ENCODE data around the gene ZGRF1.
A peak's percentile ranks its signal among the peaks of the same experiment; 100 is the strongest.
"Not testable (repeated sequence)": the region's sequence is repeated elsewhere in the genome, so short reads cannot be mapped to it uniquely, and the experiment has no call there.

The ZGRF1 gene

DNA sequence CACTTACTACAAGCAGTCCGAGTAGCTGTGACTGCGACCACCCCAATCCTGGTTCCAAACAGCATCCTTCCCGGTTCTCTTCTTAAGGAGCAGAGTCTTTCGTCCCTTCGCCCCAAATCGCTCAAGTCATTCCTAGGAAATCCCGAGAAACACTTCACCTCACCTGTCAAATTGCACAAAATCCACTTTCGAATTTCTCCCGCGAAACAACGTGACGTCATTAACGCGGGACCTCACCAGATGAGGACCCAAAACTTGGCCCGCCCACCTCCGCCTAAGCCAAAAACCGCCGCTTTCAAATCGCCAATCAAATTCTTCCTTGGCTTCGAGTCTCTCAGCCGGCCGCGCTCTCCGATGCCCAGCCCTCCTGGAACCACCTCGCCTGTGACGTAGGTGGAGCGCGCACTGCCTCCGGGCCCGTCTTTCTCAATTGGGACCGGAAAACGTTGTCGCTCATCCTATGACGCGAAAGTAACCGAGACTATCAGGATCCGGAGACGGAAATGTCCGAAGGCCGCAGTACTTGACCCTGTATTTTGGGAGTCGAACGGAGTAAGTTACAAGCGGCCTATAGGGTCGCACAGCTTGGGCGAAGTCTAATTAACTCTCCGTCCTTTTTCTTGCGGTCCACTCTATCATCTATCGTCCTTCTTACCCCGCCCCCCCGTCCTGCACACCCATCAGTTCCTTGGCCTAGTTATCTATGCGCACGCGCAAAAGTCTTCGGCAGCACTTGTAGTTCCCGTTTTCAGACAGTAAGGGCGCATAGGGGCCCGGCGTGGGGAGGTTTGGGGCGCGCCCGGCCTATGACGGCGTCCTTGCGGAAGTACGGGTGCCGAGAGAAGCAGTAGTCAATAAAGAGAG lies at the start of gene ZGRF1, which contains the start of gene LARP7:
TSS of gene ZGRF1 (minus strand) at position 222 of the 864 bp plus-strand sequence. CDS start 3,733 bp downstream, outside the sequence.
TSS of gene LARP7 (plus strand) at position 456 of the 864 bp plus-strand sequence. CDS start 7,527 bp downstream, outside the sequence.
- H3K4me1 ChIP-seq (ENCODE audit: control insufficient read depth in 1 of 2, insufficient read depth in 2 of 2, low read length in 2 of 2), result peaks cover 6 to 28% of the 10 kb centered on the region in 2 donors
- peak within 1 kb of the TSS; percentile 72 to 93 for H3K4me3 ChIP-seq (ENCODE audit: low read depth in 1 of 2, low read length in 2 of 2)
- H3K36me3 ChIP-seq (ENCODE audit: control insufficient read depth in 1 of 2, insufficient read depth in 2 of 2, low read length in 2 of 2), result peaks cover 3% of the 10 kb centered on the region in 2 donors
- H3K27me3 ChIP-seq (ENCODE audit: low read depth, low read length), result no peaks in the 10 kb centered on the region
- H3K9me3 ChIP-seq (ENCODE audit: control insufficient read depth in 1 of 2, low read length in 2 of 2), result no peaks in the 10 kb centered on the region
- peak within 1 kb of the TSS; percentile 99 for H3K27ac ChIP-seq (ENCODE audit: low read length)

GRCh38 chr4:112680996-112681395 lies 44.3 kb upstream of the ZGRF1 start:
- Histone ChIP-seq H3K9me3 (ENCODE audit: control insufficient read depth in 1 of 2, low read length in 2 of 2) (no peaks in the 10 kb centered on the region), H3K36me3 (ENCODE audit: control insufficient read depth in 1 of 2, insufficient read depth in 2 of 2, low read length in 2 of 2) (no peaks in the 10 kb centered on the region), H3K27me3 (ENCODE audit: low read depth, low read length) (no peaks in the 10 kb centered on the region), H3K27ac (ENCODE audit: low read length) (no peak overlapping the region), H3K4me3 (ENCODE audit: low read depth in 1 of 2, low read length in 2 of 2) (no peak overlapping the region), H3K4me1 (ENCODE audit: control insufficient read depth in 1 of 2, insufficient read depth in 2 of 2, low read length in 2 of 2) (no peaks in the 10 kb centered on the region)

DNA sequence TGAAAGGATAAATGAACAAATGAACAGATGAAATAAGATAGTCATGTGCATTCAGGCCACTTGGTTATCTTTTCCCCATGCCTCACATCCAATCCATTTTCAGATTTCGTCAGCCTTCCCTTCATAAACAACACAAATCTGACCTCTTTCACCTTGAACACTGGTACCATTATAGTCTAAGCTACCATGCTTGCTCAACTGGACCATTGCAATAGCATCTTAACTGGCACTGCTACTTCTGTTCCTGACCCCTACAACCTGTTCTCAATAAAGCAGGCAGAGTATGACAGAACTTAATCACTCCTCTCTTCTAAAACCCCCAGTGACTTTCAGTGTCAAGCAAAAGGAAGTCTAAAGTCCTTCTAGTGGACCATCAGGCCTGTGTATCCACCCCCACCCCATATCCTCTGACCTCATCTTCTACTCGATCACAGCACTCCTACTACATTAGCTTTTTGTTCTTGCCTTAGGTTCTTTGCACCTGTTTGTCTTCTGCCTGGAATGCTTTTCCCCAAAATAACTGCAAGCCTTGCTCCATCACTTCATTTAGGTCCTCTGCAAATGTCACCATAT lies 40.9 kb upstream of the ZGRF1 start:
- no peak overlapping the region for H3K4me3 ChIP-seq (ENCODE audit: low read depth in 1 of 2, low read length in 2 of 2)
- no peaks in the 10 kb centered on the region for H3K4me1 ChIP-seq (ENCODE audit: control insufficient read depth in 1 of 2, insufficient read depth in 2 of 2, low read length in 2 of 2)
- no peaks in the 10 kb centered on the region for H3K27me3 ChIP-seq (ENCODE audit: low read depth, low read length)
- H3K9me3 ChIP-seq (ENCODE audit: control insufficient read depth in 1 of 2, low read length in 2 of 2), result no peaks in the 10 kb centered on the region
- no peaks in the 10 kb centered on the region for H3K36me3 ChIP-seq (ENCODE audit: control insufficient read depth in 1 of 2, insufficient read depth in 2 of 2, low read length in 2 of 2)
- no peak overlapping the region for H3K27ac ChIP-seq (ENCODE audit: low read length)

GRCh38 chr4:112674376-112674775 lies 37.7 kb upstream of the ZGRF1 start:
- H3K4me3 ChIP-seq (ENCODE audit: low read depth in 1 of 2, low read length in 2 of 2), result no peak overlapping the region
- no peaks in the 10 kb centered on the region for H3K9me3 ChIP-seq (ENCODE audit: control insufficient read depth in 1 of 2, low read length in 2 of 2)
- H3K27ac ChIP-seq (ENCODE audit: low read length), result no peak overlapping the region
- no peaks in the 10 kb centered on the region for H3K36me3 ChIP-seq (ENCODE audit: control insufficient read depth in 1 of 2, insufficient read depth in 2 of 2, low read length in 2 of 2)
- no peaks in the 10 kb centered on the region for H3K27me3 ChIP-seq (ENCODE audit: low read depth, low read length)
- H3K4me1 ChIP-seq (ENCODE audit: control insufficient read depth in 1 of 2, insufficient read depth in 2 of 2, low read length in 2 of 2), result no peaks in the 10 kb centered on the region

DNA sequence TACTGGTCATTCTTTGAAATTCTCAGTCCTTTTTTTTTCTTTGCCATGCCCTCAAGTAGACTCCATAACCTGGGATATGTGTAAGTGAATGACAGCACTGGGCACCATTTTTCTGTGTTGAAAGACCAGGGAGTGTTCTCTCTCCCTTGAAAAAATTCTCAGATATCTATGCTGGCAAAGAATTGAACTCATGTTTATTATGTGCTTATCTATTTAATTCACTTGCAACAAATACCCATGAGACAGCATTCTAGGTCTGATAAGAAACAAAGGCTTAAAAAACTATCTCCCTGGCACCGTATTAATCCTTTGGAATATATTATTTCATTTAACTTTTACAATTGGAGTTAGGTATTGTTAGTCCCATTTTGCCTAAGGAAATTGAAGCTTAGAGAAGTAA lies 37.0 kb upstream of the ZGRF1 start:
- Histone ChIP-seq H3K27me3 (ENCODE audit: low read depth, low read length) (no peaks in the 10 kb centered on the region), H3K36me3 (ENCODE audit: control insufficient read depth in 1 of 2, insufficient read depth in 2 of 2, low read length in 2 of 2) (no peaks in the 10 kb centered on the region), H3K4me3 (ENCODE audit: low read depth in 1 of 2, low read length in 2 of 2) (no peak overlapping the region), H3K9me3 (ENCODE audit: control insufficient read depth in 1 of 2, low read length in 2 of 2) (no peaks in the 10 kb centered on the region), H3K4me1 (ENCODE audit: control insufficient read depth in 1 of 2, insufficient read depth in 2 of 2, low read length in 2 of 2) (no peaks in the 10 kb centered on the region), H3K27ac (ENCODE audit: low read length) (no peak overlapping the region)

GRCh38 chr4:112673076-112673475 lies 36.4 kb upstream of the ZGRF1 start:
- no peaks in the 10 kb centered on the region for H3K27me3 ChIP-seq (ENCODE audit: low read depth, low read length)
- no peaks in the 10 kb centered on the region for H3K36me3 ChIP-seq (ENCODE audit: control insufficient read depth in 1 of 2, insufficient read depth in 2 of 2, low read length in 2 of 2)
- no peaks in the 10 kb centered on the region for H3K9me3 ChIP-seq (ENCODE audit: control insufficient read depth in 1 of 2, low read length in 2 of 2)
- H3K4me1 ChIP-seq (ENCODE audit: control insufficient read depth in 1 of 2, insufficient read depth in 2 of 2, low read length in 2 of 2), result no peaks in the 10 kb centered on the region
- no peak overlapping the region for H3K27ac ChIP-seq (ENCODE audit: low read length)
- H3K4me3 ChIP-seq (ENCODE audit: low read depth in 1 of 2, low read length in 2 of 2), result no peak overlapping the region

DNA sequence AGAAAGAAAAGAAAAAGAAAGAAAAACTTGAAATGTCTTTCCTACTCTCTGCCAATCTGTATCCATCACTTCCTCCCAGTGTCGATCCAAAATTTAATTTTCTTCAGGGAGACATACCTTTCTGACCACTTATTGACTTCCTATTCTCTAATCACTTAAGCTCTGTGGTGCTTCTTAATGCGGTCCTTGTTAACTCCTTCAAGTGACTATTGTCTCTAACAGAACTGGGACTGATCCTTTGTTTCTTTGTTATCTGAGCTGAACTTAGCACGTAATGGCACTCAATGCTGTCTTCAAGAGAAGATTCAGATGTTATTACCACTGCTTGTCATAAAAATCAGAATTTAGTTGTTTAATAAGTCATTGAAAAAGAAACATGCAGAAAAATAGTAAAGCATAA lies 31.4 kb upstream of the ZGRF1 start:
- Histone ChIP-seq H3K27ac (ENCODE audit: low read length) (no peak overlapping the region), H3K9me3 (ENCODE audit: control insufficient read depth in 1 of 2, low read length in 2 of 2) (no peaks in the 10 kb centered on the region), H3K27me3 (ENCODE audit: low read depth, low read length) (no peaks in the 10 kb centered on the region), H3K36me3 (ENCODE audit: control insufficient read depth in 1 of 2, insufficient read depth in 2 of 2, low read length in 2 of 2) (no peaks in the 10 kb centered on the region), H3K4me3 (ENCODE audit: low read depth in 1 of 2, low read length in 2 of 2) (no peak overlapping the region), H3K4me1 (ENCODE audit: control insufficient read depth in 1 of 2, insufficient read depth in 2 of 2, low read length in 2 of 2) (no peaks in the 10 kb centered on the region)

- no peaks in the 10 kb centered on the region for H3K4me1 ChIP-seq (ENCODE audit: control insufficient read depth in 1 of 2, insufficient read depth in 2 of 2, low read length in 2 of 2)
- H3K4me3 ChIP-seq (ENCODE audit: low read depth in 1 of 2, low read length in 2 of 2), result no peak overlapping the region
- no peaks in the 10 kb centered on the region for H3K36me3 ChIP-seq (ENCODE audit: control insufficient read depth in 1 of 2, insufficient read depth in 2 of 2, low read length in 2 of 2)
- no peaks in the 10 kb centered on the region for H3K9me3 ChIP-seq (ENCODE audit: control insufficient read depth in 1 of 2, low read length in 2 of 2)
- H3K27ac ChIP-seq (ENCODE audit: low read length), result no peak overlapping the region
- no peaks in the 10 kb centered on the region for H3K27me3 ChIP-seq (ENCODE audit: low read depth, low read length)
Measured at GRCh38 chr4:112664611-112665010, 27.9 kb upstream of the ZGRF1 start.

GRCh38 chr4:112656115-112656514 lies 19.4 kb upstream of the ZGRF1 start:
- H3K4me1 ChIP-seq (ENCODE audit: control insufficient read depth in 1 of 2, insufficient read depth in 2 of 2, low read length in 2 of 2); H3K9me3 ChIP-seq (ENCODE audit: control insufficient read depth in 1 of 2, low read length in 2 of 2); H3K4me3 ChIP-seq (ENCODE audit: low read depth in 1 of 2, low read length in 2 of 2); H3K27me3 ChIP-seq (ENCODE audit: low read depth, low read length); H3K27ac ChIP-seq (ENCODE audit: low read length): not testable (repeated sequence)
- peaks cover 40 to 53% of the 10 kb centered on the region in 2 donors for H3K36me3 ChIP-seq (ENCODE audit: control insufficient read depth in 1 of 2, insufficient read depth in 2 of 2, low read length in 2 of 2)

- Histone ChIP-seq H3K36me3 (ENCODE audit: control insufficient read depth in 1 of 2, insufficient read depth in 2 of 2, low read length in 2 of 2) (peaks cover 43 to 59% of the 10 kb centered on the region in 2 donors), H3K4me1 (ENCODE audit: control insufficient read depth in 1 of 2, insufficient read depth in 2 of 2, low read length in 2 of 2) (no peaks in the 10 kb centered on the region), H3K9me3 (ENCODE audit: control insufficient read depth in 1 of 2, low read length in 2 of 2) (no peaks in the 10 kb centered on the region), H3K4me3 (ENCODE audit: low read depth in 1 of 2, low read length in 2 of 2) (no peak overlapping the region), H3K27ac (ENCODE audit: low read length) (no peak overlapping the region), H3K27me3 (ENCODE audit: low read depth, low read length) (no peaks in the 10 kb centered on the region)
Measured at GRCh38 chr4:112655270-112655669, 18.6 kb upstream of the ZGRF1 start.

DNA sequence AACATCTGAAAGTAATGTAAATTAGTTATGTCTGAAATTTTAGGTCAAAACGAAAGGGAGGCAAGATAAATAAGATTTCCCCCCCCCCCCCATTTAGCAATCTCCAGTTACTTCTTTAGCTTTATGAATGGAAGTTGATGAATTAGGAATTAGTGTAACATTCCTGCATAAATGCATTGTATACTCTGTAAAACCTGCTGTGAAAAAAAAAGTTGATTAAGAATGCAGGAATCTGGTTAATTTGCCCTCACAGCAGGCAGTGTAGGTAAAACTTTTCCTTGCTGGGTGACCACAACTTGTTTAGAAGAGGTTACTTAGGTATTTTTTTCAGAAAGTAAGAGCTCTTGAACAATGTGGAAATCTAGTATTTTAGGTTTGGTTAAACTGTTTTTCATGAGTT lies 15.5 kb upstream of the ZGRF1 start:
- Histone ChIP-seq H3K27me3 (ENCODE audit: low read depth, low read length) (no peaks in the 10 kb centered on the region), H3K27ac (ENCODE audit: low read length) (no peak overlapping the region), H3K36me3 (ENCODE audit: control insufficient read depth in 1 of 2, insufficient read depth in 2 of 2, low read length in 2 of 2) (peaks cover 47 to 62% of the 10 kb centered on the region in 2 donors), H3K4me3 (ENCODE audit: low read depth in 1 of 2, low read length in 2 of 2) (no peak overlapping the region), H3K4me1 (ENCODE audit: control insufficient read depth in 1 of 2, insufficient read depth in 2 of 2, low read length in 2 of 2) (no peaks in the 10 kb centered on the region), H3K9me3 (ENCODE audit: control insufficient read depth in 1 of 2, low read length in 2 of 2) (no peaks in the 10 kb centered on the region)
